Stimulated activated CD4-positive, alpha-beta T cell treated with anti-CD3 and anti-CD28 coated beads, Interleukin-12 subunit alpha, Interleukin-12 subunit beta, amount 100 ng/mL, for 24 hours (primary cell): ENCODE data around the gene NPM3.
"Not testable (repeated sequence)": the region's sequence is repeated elsewhere in the genome, so short reads cannot be mapped to it uniquely, and the experiment has no call there.

Experiments used
- DNase-seq, 2 experiments: peaks; one replicate each; pipeline ENCODE4 v3.0.0-alpha.2; 2020; ENCODE audit warnings: low read depth in 2 of 2

Gene NPM3

GRCh38 chr10:101803511-101803910 is 20.3 kb upstream of the NPM3 start:
- no peak for DNase-seq

- no peak for DNase-seq
Observed at GRCh38 chr10:101797403-101798059, 14.3 kb upstream of the NPM3 start.

GRCh38 chr10:101793526-101793925 is 10.3 kb upstream of the NPM3 start:
- no peak for DNase-seq

GRCh38 chr10:101789686-101790085 is 6.4 kb upstream of the NPM3 start:
- no peak for DNase-seq

GRCh38 chr10:101789231-101789630 is 6.0 kb upstream of the NPM3 start:
- not testable (repeated sequence) for DNase-seq

- DNase-seq: no peak
Observed at GRCh38 chr10:101785801-101786200, 2.6 kb upstream of the NPM3 start.

GRCh38 chr10:101784558-101784957 is 1.3 kb upstream of the NPM3 start:
- no peak for DNase-seq

- no peak for DNase-seq
Observed at GRCh38 chr10:101783736-101784118, 481 bp upstream of the NPM3 start.

- no peak for DNase-seq
Observed at GRCh38 chr10:101781984-101782810, 1.0 kb downstream of the NPM3 start.

GRCh38 chr10:101781655-101781983 is 1.6 kb downstream of the NPM3 start:
- no peak for DNase-seq

GRCh38 chr10:101780818-101781654 is 2.2 kb downstream of the NPM3 start:
- peak; percentile 56 to 67 for DNase-seq

GRCh38 chr10:101780187-101780817 is 2.9 kb downstream of the NPM3 start:
- no peak for DNase-seq

GRCh38 chr10:101779544-101780186 is 3.6 kb downstream of the NPM3 start:
- peak; percentile 68 to 88 for DNase-seq

- DNase-seq: no peak
Observed at GRCh38 chr10:101778781-101779543, 4.3 kb downstream of the NPM3 start.

- no peak for DNase-seq
Observed at GRCh38 chr10:101778151-101778780, 5.0 kb downstream of the NPM3 start.

- DNase-seq: no peak
Observed at GRCh38 chr10:101777619-101778145, 5.6 kb downstream of the NPM3 start.

GRCh38 chr10:101776161-101776817 is 7.0 kb downstream of the NPM3 start:
- DNase-seq: no peak

GRCh38 chr10:101775273-101776160 is 7.7 kb downstream of the NPM3 start, which contains the start of gene FGF8:
TSS of gene FGF8 (minus strand) at chr10:101776114. CDS start at chr10:101775900, 214 bp downstream.
- no peak for DNase-seq
